ENCODE measurements around the gene WNT8B. TPM values are rescaled to one million over a fixed set of nuclear protein-coding genes. Genes with fewer than 3 reads are reported as not detected.

The WNT8B gene
- total and polyA plus RNA-seq, 9 of the 15 experiments (the other 6 are each of a cell fraction or from before 2014, with no cell fraction given): not detected

DNA sequence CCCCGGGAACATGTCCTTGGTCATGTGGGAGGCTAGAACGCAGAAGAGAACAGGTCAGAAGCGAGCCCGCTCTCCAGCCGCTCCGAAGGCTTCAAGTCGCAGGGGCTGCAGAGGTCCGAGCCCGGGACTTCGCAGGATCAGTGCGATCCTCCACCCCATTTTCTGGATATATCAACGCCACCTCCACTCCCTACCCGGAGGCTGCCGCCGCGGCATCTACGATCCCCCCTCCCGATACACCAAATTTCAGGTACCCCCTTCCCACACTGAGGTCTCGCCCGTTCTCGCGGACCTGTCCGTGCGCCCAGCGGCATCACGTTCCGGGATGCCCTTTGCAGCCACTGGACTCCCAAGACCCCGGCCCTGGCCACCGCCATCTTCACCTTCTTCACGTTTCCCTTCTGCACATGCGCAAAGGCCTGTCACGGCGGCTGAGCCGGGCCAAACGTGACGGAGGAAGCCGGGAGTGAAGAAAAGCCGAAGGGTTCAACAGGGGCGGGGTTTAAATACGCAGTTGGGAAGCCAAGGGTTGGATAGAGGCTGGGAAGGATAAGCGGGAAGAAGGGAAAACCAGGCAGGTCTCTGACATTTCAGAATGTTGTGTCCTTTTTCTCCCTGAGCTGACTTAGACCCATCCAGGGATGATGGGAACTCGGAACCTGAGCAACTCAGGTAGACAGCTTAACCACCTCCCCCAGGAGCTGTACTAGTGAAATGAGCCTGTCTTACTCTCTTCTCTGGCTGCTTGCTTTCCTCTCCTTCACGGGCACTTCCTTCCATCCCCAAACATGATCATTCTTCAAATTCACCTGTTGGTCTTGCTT lies 66.9 kb downstream of the WNT8B start, which contains the start of gene NDUFB8 (continued):
- no peak for TF ChIP-seq HOXB6 (CRISPR knock-in tag; IDR thresholded peaks at IDR 0.05; ENCODE audit: borderline replicate concordance)
- no peak for TF ChIP-seq KDM1A (IDR thresholded peaks at IDR 0.05)
- TF ChIP-seq KAT2B (IDR thresholded peaks at IDR 0.05; ENCODE audit: low read depth, low read length): no peak
- TF ChIP-seq, protein P1, sequence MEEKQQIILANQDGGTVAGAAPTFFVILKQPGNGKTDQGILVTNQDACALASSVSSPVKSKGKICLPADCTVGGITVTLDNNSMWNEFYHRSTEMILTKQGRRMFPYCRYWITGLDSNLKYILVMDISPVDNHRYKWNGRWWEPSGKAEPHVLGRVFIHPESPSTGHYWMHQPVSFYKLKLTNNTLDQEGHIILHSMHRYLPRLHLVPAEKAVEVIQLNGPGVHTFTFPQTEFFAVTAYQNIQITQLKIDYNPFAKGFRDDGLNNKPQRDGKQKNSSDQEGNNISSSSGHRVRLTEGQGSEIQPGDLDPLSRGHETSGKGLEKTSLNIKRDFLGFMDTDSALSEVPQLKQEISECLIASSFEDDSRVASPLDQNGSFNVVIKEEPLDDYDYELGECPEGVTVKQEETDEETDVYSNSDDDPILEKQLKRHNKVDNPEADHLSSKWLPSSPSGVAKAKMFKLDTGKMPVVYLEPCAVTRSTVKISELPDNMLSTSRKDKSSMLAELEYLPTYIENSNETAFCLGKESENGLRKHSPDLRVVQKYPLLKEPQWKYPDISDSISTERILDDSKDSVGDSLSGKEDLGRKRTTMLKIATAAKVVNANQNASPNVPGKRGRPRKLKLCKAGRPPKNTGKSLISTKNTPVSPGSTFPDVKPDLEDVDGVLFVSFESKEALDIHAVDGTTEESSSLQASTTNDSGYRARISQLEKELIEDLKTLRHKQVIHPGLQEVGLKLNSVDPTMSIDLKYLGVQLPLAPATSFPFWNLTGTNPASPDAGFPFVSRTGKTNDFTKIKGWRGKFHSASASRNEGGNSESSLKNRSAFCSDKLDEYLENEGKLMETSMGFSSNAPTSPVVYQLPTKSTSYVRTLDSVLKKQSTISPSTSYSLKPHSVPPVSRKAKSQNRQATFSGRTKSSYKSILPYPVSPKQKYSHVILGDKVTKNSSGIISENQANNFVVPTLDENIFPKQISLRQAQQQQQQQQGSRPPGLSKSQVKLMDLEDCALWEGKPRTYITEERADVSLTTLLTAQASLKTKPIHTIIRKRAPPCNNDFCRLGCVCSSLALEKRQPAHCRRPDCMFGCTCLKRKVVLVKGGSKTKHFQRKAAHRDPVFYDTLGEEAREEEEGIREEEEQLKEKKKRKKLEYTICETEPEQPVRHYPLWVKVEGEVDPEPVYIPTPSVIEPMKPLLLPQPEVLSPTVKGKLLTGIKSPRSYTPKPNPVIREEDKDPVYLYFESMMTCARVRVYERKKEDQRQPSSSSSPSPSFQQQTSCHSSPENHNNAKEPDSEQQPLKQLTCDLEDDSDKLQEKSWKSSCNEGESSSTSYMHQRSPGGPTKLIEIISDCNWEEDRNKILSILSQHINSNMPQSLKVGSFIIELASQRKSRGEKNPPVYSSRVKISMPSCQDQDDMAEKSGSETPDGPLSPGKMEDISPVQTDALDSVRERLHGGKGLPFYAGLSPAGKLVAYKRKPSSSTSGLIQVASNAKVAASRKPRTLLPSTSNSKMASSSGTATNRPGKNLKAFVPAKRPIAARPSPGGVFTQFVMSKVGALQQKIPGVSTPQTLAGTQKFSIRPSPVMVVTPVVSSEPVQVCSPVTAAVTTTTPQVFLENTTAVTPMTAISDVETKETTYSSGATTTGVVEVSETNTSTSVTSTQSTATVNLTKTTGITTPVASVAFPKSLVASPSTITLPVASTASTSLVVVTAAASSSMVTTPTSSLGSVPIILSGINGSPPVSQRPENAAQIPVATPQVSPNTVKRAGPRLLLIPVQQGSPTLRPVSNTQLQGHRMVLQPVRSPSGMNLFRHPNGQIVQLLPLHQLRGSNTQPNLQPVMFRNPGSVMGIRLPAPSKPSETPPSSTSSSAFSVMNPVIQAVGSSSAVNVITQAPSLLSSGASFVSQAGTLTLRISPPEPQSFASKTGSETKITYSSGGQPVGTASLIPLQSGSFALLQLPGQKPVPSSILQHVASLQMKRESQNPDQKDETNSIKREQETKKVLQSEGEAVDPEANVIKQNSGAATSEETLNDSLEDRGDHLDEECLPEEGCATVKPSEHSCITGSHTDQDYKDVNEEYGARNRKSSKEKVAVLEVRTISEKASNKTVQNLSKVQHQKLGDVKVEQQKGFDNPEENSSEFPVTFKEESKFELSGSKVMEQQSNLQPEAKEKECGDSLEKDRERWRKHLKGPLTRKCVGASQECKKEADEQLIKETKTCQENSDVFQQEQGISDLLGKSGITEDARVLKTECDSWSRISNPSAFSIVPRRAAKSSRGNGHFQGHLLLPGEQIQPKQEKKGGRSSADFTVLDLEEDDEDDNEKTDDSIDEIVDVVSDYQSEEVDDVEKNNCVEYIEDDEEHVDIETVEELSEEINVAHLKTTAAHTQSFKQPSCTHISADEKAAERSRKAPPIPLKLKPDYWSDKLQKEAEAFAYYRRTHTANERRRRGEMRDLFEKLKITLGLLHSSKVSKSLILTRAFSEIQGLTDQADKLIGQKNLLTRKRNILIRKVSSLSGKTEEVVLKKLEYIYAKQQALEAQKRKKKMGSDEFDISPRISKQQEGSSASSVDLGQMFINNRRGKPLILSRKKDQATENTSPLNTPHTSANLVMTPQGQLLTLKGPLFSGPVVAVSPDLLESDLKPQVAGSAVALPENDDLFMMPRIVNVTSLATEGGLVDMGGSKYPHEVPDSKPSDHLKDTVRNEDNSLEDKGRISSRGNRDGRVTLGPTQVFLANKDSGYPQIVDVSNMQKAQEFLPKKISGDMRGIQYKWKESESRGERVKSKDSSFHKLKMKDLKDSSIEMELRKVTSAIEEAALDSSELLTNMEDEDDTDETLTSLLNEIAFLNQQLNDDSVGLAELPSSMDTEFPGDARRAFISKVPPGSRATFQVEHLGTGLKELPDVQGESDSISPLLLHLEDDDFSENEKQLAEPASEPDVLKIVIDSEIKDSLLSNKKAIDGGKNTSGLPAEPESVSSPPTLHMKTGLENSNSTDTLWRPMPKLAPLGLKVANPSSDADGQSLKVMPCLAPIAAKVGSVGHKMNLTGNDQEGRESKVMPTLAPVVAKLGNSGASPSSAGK (IDR thresholded peaks at IDR 0.05): peak; percentile 11; the same call in 1 of the 2 replicates
- TF ChIP-seq MECOM (CRISPR knock-in tag; IDR thresholded peaks at IDR 0.05): no peak
- TF ChIP-seq, protein P2, sequence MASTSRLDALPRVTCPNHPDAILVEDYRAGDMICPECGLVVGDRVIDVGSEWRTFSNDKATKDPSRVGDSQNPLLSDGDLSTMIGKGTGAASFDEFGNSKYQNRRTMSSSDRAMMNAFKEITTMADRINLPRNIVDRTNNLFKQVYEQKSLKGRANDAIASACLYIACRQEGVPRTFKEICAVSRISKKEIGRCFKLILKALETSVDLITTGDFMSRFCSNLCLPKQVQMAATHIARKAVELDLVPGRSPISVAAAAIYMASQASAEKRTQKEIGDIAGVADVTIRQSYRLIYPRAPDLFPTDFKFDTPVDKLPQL (IDR thresholded peaks at IDR 0.05; ENCODE audit: extremely low read depth, insufficient read length): no peak
- no peak; the same call in 1 of the 2 replicates for TF ChIP-seq ARID4B (CRISPR knock-in tag; IDR thresholded peaks at IDR 0.05)
- TF ChIP-seq, protein P3, sequence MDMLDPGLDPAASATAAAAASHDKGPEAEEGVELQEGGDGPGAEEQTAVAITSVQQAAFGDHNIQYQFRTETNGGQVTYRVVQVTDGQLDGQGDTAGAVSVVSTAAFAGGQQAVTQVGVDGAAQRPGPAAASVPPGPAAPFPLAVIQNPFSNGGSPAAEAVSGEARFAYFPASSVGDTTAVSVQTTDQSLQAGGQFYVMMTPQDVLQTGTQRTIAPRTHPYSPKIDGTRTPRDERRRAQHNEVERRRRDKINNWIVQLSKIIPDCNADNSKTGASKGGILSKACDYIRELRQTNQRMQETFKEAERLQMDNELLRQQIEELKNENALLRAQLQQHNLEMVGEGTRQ (CRISPR knock-in tag; IDR thresholded peaks at IDR 0.05): no peak
- TF ChIP-seq U2AF1 (optimal IDR thresholded peaks at IDR 0.05; ENCODE audit: low read depth, low read length): no peak
